KG1 (cell line): ENCODE measurements around the gene MEFV.

Source experiments
- DNase-seq: peaks from one replicate; lab custom pipeline; 2025; lab: John Stamatoyannopoulos, UW

MEFV gene

DNA sequence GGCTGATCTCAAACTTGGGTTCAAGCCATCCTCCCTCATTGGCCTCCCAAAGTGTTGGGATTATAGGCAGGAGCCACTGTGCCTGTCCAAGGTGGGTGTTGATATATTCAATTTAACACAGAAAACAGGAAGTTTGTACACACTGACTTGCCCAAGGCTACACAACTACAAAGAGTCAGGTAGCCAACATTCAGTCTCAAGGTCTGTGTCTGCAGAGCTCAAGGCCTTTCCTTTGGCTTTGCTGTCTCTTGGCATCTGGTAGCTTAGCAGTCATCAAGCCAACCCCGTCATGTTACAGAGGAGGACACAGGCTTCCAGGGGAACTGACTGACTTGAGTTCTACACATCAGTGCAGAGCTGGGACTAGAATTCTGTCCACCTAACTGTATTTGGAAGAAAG, 11.9 kb upstream of the MEFV start:
- no peak for DNase-seq

GRCh38 chr16:3266873-3267537, 10.6 kb upstream of the MEFV start:
- no peak for DNase-seq

DNA sequence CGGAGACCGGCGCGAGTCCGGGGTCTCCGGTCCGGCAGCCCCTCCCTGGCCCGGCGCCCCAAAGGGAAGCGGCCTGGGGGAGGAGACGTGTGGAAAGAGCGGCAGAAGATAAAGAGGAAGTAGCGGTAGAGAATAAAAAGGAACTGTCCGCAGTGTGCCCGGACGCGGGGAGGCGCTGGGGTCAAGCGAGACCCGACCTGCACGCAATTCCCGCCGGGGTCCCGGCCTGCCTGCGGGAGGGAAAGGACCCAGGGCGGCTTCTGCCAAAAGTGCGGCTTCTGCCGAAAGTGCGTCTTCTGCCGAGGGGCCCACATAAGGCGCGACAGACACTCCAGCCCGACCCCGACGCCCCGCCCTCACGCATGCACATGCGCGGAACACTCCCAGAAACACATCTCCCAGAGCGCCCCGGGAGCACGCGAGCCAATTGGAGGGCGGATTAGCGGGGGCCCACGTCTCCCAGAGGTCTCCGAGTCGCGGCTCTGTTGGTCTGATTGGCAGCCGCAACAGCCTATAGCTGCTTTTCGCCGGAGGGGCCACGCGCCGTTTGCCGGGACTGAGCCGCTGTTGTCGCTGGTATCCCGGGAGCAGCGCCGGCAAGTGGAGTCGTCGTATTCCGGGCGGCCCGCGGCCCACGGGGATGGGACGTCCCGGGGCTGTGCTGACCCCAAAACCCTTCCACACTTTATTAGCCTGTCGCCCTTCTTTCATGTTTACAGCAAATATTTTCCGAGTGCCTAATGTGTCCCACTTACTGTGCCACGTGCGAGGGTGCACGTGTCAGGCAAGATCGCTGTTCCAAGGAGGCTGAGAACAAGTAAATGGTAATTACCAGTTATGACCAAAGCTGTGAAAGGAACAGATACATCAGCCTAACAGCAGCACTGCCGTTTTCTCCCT, 8.0 kb upstream of the MEFV start:
- peak; percentile 97 for DNase-seq

- no peak for DNase-seq
Observed at GRCh38 chr16:3262517-3262916, 6.1 kb upstream of the MEFV start.

DNA sequence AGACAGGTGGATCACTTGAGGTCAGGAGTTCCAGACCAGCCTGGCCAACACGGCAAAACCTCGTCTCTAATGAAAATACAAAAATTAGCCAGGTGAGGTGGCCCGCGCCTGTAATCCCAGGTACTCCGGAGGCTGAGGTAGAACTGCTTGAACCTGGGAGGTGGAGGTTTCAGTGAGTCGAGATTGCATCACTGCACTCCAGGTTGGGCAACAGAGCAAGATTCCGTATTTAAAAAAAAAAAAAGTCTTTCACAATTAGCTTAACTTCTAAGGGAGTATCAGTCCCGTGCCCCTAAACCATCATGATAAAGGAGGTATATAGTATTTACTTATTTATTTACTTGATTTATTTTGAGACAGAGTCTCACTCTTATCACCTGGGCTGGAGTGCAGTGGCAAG, 3.4 kb upstream of the MEFV start:
- no peak for DNase-seq

DNA sequence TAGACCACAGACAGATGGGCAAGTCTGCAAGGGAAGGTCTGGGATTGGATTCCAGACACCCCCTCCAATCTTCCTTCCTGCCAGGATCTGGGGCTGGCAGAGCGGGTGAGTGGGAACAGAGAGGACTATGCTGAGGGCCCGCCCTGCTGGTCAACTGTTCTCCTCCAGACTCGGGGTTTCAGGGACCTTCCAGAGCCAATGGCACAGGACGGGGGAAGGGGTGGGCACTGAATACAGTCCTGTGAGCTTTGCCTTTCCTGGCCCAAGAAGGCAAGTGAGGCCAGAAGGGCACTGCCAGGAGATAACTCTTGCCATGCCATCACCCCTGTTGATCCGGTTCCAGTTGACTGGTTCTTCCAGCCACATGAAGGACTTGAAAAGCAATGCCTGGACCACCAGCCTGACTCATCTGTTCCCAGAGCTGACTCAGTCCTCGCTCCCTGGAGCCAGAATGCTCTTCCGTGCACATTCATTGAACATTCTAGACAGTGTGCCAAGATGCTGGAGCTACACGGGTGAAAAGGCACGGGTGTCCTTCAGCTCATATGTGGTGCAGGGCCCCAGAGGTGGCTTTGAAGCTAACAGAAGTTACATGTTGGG, 533 bp upstream of the MEFV start:
- no peak for DNase-seq

- DNase-seq, result no peak
Observed at GRCh38 chr16:3254309-3254708, 2.1 kb downstream of the MEFV start.

DNA sequence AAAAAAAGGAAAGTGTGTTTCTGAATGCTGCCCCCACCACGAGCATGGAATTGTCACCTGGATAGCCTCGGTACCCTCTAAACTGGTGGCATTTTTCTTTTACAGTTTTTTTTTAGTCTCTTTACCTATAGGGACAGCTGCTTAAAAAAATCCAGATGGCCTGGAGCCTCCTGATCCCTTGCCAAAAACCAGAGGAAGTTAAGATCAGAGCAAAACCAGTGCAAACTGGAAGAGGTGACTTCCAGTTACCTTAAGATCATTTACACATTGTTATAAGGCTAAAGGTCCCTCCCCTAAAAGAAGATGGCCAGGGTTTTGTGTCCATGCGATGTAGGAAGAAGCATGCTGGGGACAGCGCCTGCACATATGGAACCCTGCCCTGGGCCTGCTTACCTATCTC, 3.5 kb downstream of the MEFV start:
- DNase-seq, result no peak

GRCh38 chr16:3249451-3249850, 7.0 kb downstream of the MEFV start:
- DNase-seq, result no peak

DNA sequence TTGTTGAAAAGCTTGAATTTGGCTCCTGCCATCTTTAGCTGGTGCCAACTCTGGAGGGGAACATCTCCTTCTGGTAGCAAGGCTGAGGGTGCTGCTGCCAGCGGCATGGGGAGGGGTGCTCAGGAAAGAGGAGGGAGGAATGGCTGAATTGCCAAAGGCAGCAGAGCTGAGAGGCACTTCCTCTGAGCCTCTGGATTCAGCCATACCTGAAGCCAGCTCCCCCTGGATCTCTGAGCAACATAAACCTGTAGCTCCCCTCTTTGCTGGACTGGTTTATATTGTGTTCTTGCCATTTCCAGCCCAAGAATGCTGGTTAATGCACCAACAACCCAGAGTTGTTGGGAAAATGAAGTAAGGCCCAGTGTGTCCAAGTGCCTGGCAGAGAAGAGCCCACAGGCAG, 7.4 kb downstream of the MEFV start:
- DNase-seq, result no peak

DNA sequence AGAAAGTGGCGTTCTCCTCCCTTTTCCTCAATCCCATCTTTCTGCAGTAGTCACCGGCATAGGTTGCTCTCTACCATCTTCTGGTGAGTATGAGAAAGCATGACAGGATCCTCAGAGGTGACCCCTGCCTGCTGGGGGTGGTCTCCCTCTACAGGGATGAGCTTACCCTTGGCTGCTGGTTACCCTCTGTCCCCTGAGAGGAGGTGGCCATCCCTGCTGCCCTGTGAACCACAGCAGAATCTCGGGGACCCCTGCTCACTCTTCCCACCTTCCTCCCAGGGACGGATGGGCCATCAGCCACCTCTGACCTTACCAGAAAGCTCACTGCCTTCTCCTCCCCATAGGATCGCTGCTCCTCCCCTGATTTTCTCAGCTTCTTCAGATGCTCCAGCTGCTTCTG, 7.8 kb downstream of the MEFV start:
- DNase-seq, result no peak

- DNase-seq, result no peak
Observed at GRCh38 chr16:3246876-3247275, 9.6 kb downstream of the MEFV start.

GRCh38 chr16:3246002-3246401, 10.4 kb downstream of the MEFV start:
- DNase-seq, result no peak

DNA sequence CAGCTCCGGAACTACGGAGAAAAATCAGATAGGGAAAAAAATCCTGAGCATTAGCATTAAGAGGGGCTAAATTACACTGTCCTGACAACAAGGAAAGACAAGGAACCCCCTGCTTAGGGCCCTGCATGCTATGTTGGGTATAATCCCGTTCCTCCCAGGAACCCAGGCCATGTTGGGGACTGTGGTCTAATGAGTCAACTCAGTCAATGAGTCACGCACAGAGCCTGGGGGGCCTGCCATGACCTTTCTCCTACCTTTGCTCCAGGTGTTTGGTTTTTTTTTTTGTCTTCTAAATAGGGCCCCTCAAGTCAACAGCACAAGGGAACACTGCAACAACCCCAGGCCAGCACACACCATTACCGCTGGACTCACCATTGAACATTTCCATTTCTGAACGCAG, 12.6 kb downstream of the MEFV start:
- DNase-seq, result no peak

GRCh38 chr16:3242709-3243108, 13.7 kb downstream of the MEFV start:
- DNase-seq, result no peak

DNA sequence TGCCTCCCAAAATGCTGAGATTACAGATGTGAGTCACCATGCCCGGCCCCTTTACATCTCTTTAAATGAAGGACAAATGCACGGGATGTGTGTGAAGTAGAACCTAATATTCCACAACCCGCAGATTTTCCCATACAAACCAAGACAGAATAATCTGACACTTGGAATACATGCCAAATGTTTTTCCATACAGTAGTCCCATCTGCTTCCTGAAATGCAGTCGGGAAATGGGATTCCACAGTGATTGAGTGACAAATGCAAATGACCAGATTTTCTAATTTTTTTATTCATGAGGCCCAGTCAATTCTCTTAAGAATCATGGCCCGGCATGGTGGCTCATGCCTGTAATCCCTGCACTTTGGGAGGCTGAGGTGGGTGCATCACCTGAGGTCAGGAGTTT, 14.7 kb downstream of the MEFV start:
- no peak for DNase-seq

GRCh38 chr16:3235856-3236669, 20.4 kb downstream of the MEFV start:
- no peak for DNase-seq

DNA sequence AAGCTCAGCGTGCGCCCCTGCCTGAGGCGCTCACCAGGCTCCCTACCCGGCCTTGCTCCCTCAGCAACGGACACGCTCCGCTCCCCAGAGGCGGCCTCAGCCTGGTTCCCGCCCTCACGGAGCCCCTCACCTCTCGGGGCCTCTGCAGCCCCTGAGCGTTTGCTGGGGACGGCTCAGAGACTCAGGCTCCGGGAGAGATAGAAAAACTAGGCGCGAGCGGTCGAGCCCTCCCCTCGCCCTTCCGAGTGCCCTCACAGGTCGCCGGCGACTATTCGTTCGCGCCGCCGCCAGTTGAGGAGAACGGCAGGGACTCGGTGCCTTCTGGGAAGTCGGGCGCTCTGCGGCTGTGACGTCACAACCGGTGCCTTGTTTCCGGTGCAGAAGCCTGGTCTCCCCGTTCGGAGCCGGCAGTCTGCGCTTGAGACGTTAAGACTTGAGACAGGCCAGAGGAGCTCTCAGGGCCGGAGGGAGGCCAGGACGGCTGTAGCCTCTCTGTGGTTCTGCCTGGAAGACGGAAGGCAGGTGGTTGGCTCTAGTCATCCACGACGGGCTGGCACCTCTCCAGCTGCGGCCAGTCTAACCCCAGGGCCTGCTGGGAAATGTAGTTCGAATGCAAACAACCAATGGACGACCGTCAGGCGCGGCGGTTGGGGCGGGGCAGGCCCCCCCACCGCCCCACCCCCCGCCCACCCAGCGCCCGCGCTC, 21.4 kb downstream of the MEFV start, which contains the start of gene ZNF200:
TSS of gene ZNF200 (minus strand) at position 302 of the 705 bp plus-strand sequence. CDS start 1,403 bp downstream, outside the sequence.
- peak; percentile 89 for DNase-seq

GRCh38 chr16:3234543-3234856, 21.9 kb downstream of the MEFV start:
- no peak for DNase-seq

GRCh38 chr16:3223913-3224515, 32.4 kb downstream of the MEFV start:
- DNase-seq, result no peak

GRCh38 chr16:3220839-3221238, 35.6 kb downstream of the MEFV start:
- DNase-seq, result no peak
